Body of pancreas (tissue), 4 donors: ENCODE data around the gene SYTL1. TPM values are rescaled to one million over a fixed set of nuclear protein-coding genes. Genes with fewer than 3 reads are reported as not detected.

ENCODE experiments used
- ATAC-seq: fragments of 150-250 bp; one replicate; pipeline ENCODE4 v1.9.1; 2016
- DNase-seq, 4 donors: peaks; one replicate each; pipeline ENCODE4 v3.0.0-alpha.2; 2019
- H3K27ac ChIP-seq, 4 donors: fragments of 200-600 bp; sonication (generic); 1 replicate in 3 of 4; 2 replicates in 1 of 4; pipeline versions ENCODE4 v1.5.1 to v1.6.1; 2016 to 2019; ENCODE audit warnings: mild to moderate bottlenecking in 1 of 4, mixed read lengths in 1 of 4, moderate library complexity in 1 of 4
- H3K27me3 ChIP-seq, 2 donors: fragments of 200-600 bp; sonication (generic); one replicate each; pipeline ENCODE4 v1.6.0; 2016; ENCODE audit warnings: mild to moderate bottlenecking in 1 of 2
- H3K36me3 ChIP-seq, 2 donors: fragments of 200-600 bp; sonication (generic); replicated peaks in 1 of 2; 2 replicates each; pipeline ENCODE4 v1.5.1; 2016; ENCODE audit warnings: low read depth in 2 of 2; ENCODE audit not compliant: insufficient read depth in 1 of 2
- H3K4me1 ChIP-seq: fragments of 200-600 bp; sonication (generic); one replicate; pipeline ENCODE4 v1.6.0; 2016
- H3K4me3 ChIP-seq, 2 donors: fragments of 200-600 bp; sonication (generic); 1 replicate in 1 of 2; 2 replicates in 1 of 2; pipeline ENCODE4 v1.5.1; 2016 to 2019
- H3K9me3 ChIP-seq, 3 donors: fragments of 200-600 bp; sonication (generic); 1 replicate in 2 of 3; 2 replicates in 1 of 3; pipeline ENCODE4 v1.5.1; 2016
- CTCF ChIP-seq, 7 experiments: fragments of 450-650 bp in 4 of 7; fragments of 200-600 bp in 3 of 7; sonication (generic) in 3 of 7; IDR thresholded peaks; one replicate each; pipeline ENCODE4 v1.5.1; 2016 to 2019; ENCODE audit warnings: antibody characterized with exemption in 7 of 7
- POLR2A ChIP-seq, 3 donors: fragments of 450-650 bp; IDR thresholded peaks; one replicate each; pipeline ENCODE4 v1.6.1; 2016; ENCODE audit warnings: antibody characterized with exemption in 3 of 3, mild to moderate bottlenecking in 2 of 3
- WGBS, 2 donors: methylation state at CpG; one replicate each; pipeline ENCODE4 v1.1.5; 2017; 5-methylcytosine and 5-hydroxymethylcytosine counted together
- intact Hi-C: fragments of 100-400 bp; cut with DNase I; formaldehyde crosslinking; loops from one replicate; pipeline ENCODE4 v1.15.1; 2023
- total RNA-seq, 2 donors: library from RNA; depleted of rRNA; stranded (reverse); fragments of >200 nt; gene quantifications; one replicate each; pipeline ENCODE4 v1.1.0, GENCODE V29; 2016

SYTL1 gene
- total RNA-seq, 2 donors from 2014 or later: 107 to 129 TPM

DNA sequence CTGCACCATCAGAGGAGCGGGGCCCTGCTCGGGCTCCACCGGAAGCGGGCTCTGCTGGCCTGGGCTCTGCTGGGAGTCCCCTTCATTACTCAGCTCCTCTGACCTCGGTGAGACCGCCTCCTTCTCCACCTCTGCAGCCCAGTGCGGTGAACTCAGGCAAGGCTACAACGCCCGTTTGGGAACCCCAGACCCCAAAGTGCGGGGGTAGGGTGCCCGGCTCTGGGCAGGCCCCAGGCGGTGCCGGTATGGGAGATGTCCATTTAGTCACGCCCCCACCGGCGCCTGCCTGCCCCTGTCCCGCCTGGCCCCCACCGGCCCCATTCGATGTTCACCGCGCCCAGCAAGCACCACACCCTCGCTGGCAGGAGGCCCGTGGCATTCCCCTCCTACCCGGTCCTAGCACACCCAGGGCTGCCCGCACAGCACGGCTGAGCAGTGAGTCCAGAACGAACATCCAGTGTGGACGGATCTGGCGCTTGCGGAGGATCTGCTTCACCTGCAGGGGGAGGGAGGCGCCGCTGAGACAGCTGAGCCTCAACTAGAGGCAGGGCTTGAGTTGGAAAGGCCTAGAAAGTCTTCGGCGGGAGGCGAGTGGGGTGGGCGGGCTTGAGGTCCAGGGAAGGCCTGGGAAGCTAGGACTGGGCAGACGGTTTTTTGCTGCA lies 14.9 kb downstream of the SYTL1 start:
- DNase-seq: peak in 3 of 4 donors; percentile 29 to 53 (median 47)
- Histone ChIP-seq H3K4me1 (peaks cover 22% of the 10 kb centered on the region), H3K36me3 (no peaks in the 10 kb centered on the region), H3K27ac (peak overlapping the region in 1 of 4 donors; percentile 17), H3K4me3 (no peak overlapping the region), H3K9me3 (no peaks in the 10 kb centered on the region), H3K27me3 (no peaks in the 10 kb centered on the region)
- 58 to 65% methylated on average over 2 to 35 of the region's 37 CpGs for WGBS, 2 donors
- ATAC-seq: peak; percentile 9
- intact Hi-C loops: loop anchor here (5.0 kb wide), 1 partner anchor 36 kb away; the partner anchor contains the start of gene GPR3
- no peak for TF ChIP-seq CTCF (IDR thresholded peaks at IDR 0.05)
- no peak for TF ChIP-seq POLR2A (IDR thresholded peaks at IDR 0.05)

GRCh38 chr1:27357281-27358037 lies 15.6 kb downstream of the SYTL1 start:
- no peak overlapping the region for H3K4me3 ChIP-seq
- TF ChIP-seq POLR2A (IDR thresholded peaks at IDR 0.05) (no peak), CTCF (IDR thresholded peaks at IDR 0.05) (peak; percentile 95 to 99 (median 96))
- no peaks in the 10 kb centered on the region for H3K36me3 ChIP-seq
- peak overlapping the region in 1 of 4 donors; percentile 17 for H3K27ac ChIP-seq
- intact Hi-C loops: loop anchor here (5.0 kb wide), 1 partner anchor 35 kb away; the partner anchor contains the start of gene GPR3
- H3K4me1 ChIP-seq: peaks cover 22% of the 10 kb centered on the region
- H3K27me3 ChIP-seq: no peaks in the 10 kb centered on the region
- DNase-seq (peak; percentile 83 to 86 (median 83)), ATAC-seq (peak; percentile 86)
- WGBS, 2 donors: 13% methylated on average over 40 of the region's 40 CpGs; no CpG with 5 or more reads in 1 of the 2 donors
- H3K9me3 ChIP-seq: no peaks in the 10 kb centered on the region

GRCh38 chr1:27358038-27358927 lies 16.5 kb downstream of the SYTL1 start:
- Histone ChIP-seq H3K36me3 (no peaks in the 10 kb centered on the region), H3K27ac (no peak overlapping the region), H3K4me3 (no peak overlapping the region), H3K4me1 (peaks cover 22% of the 10 kb centered on the region), H3K27me3 (no peaks in the 10 kb centered on the region), H3K9me3 (no peaks in the 10 kb centered on the region)
- WGBS, 2 donors: 82 to 91% methylated on average over 9 to 21 of the region's 21 CpGs
- TF ChIP-seq CTCF (IDR thresholded peaks at IDR 0.05): no peak
- TF ChIP-seq POLR2A (IDR thresholded peaks at IDR 0.05): no peak
- ATAC-seq (no peak), DNase-seq (no peak)
- intact Hi-C loops: loop anchor here (5.0 kb wide), 1 partner anchor 34 kb away; the partner anchor contains the start of gene GPR3

- no peak overlapping the region for H3K27ac ChIP-seq
- 94 to 98% methylated on average over 5 of the region's 5 CpGs for WGBS, 2 donors
- H3K27me3 ChIP-seq: no peaks in the 10 kb centered on the region
- no peaks in the 10 kb centered on the region for H3K36me3 ChIP-seq
- ATAC-seq: no peak
- H3K4me1 ChIP-seq: peaks cover 22% of the 10 kb centered on the region
- intact Hi-C loops: loop anchor here (5.0 kb wide), 1 partner anchor 33 kb away; the partner anchor contains the start of gene GPR3
- H3K9me3 ChIP-seq: no peaks in the 10 kb centered on the region
- no peak overlapping the region for H3K4me3 ChIP-seq
- no peak for TF ChIP-seq POLR2A (IDR thresholded peaks at IDR 0.05)
- no peak for TF ChIP-seq CTCF (IDR thresholded peaks at IDR 0.05)
- DNase-seq: no peak
Observed at GRCh38 chr1:27358928-27359313, 17.1 kb downstream of the SYTL1 start.
